HepG2 (cell line): Measurements from ENCODE around the gene SLC11A1. TPM values are rescaled to one million over a fixed set of nuclear protein-coding genes. Genes with fewer than 3 reads are reported as not detected.
A peak's percentile ranks its signal among the peaks of the same experiment; 100 is the strongest.

ENCODE experiments used
- EHMT2 ChIP-seq: fragments of 200-600 bp; sonication (generic); IDR thresholded peaks from 2 replicates; pipeline ENCODE4 v1.7.0; 2017; ENCODE audit warnings: antibody characterized with exemption, low read depth, low read length, borderline replicate concordance
- FOXC1 ChIP-seq: sonication (generic); formaldehyde crosslinking; IDR thresholded peaks from 2 replicates; pipeline ENCODE4 v1.8.0; 2022; ENCODE audit warnings: mild to moderate bottlenecking, missing genetic modification reagents, borderline replicate concordance
- HMG20A ChIP-seq: IDR thresholded peaks from 2 replicates; pipeline ENCODE4 v1.6.1; 2016; ENCODE audit warnings: borderline replicate concordance
- HMGXB3 ChIP-seq: sonication (generic); formaldehyde crosslinking; IDR thresholded peaks from 2 replicates; pipeline ENCODE4 v1.4.0; 2020; ENCODE audit warnings: missing genetic modification reagents, borderline replicate concordance
- KDM4B ChIP-seq: sonication (generic); formaldehyde crosslinking; IDR thresholded peaks from 2 replicates; pipeline ENCODE4 v1.4.0; 2020; ENCODE audit warnings: missing genetic modification reagents
- MIXL1 ChIP-seq: IDR thresholded peaks from 2 replicates; pipeline ENCODE4 v1.6.1; 2016
- MTA3 ChIP-seq: sonication (generic); formaldehyde crosslinking; IDR thresholded peaks from 2 replicates; pipeline ENCODE4 v1.4.0; 2020; ENCODE audit warnings: missing genetic modification reagents
- NBN ChIP-seq: fragments of 450-650 bp; conservative IDR thresholded peaks from 2 replicates; pipeline ENCODE4 v1.6.1; 2017
- RBM22 ChIP-seq: fragments of 200-400 bp; formaldehyde crosslinking; optimal IDR thresholded peaks from 2 replicates; pipeline ENCODE3; 2017; ENCODE audit warnings: mild to moderate bottlenecking, low read length, moderate library complexity
- SOX6 ChIP-seq, 2 experiments: fragments of 450-650 bp in 1 of 2; sonication (generic) in 1 of 2; formaldehyde crosslinking in 1 of 2; IDR thresholded peaks; 2 replicates each; pipeline versions ENCODE4 v1.4.0 to v1.6.1; 2017 to 2020; ENCODE audit warnings: antibody characterized with exemption in 1 of 2, mild to moderate bottlenecking in 1 of 2, missing genetic modification reagents in 1 of 2
- ZNF513 ChIP-seq: sonication (generic); formaldehyde crosslinking; conservative IDR thresholded peaks from 2 replicates; pipeline ENCODE4 v1.5.0; 2020; ENCODE audit warnings: missing genetic modification reagents
- ZNF546 ChIP-seq: sonication (generic); formaldehyde crosslinking; conservative IDR thresholded peaks from 2 replicates; pipeline ENCODE4 v1.8.1; 2023; ENCODE audit warnings: mild to moderate bottlenecking, missing genetic modification reagents
- ZNF646 ChIP-seq: sonication (generic); formaldehyde crosslinking; IDR thresholded peaks from 2 replicates; pipeline ENCODE4 v1.9.0; 2021; ENCODE audit warnings: mild to moderate bottlenecking, missing genetic modification reagents
- ZNF816 ChIP-seq: sonication (generic); formaldehyde crosslinking; IDR thresholded peaks from 2 replicates; pipeline ENCODE4 v1.8.0; 2022; ENCODE audit warnings: missing genetic modification reagents, mild to moderate bottlenecking, borderline replicate concordance
- polyA plus RNA-seq, 8 experiments: library from polyadenylated mRNA; depleted of rRNA in 3 of 8; stranded (reverse) in 7 of 8; unstranded in 1 of 8; fragments of >200 nt; fragmentation: Illumina TruSeq in 4 of 8; extraction: Trizol in 4 of 8; gene quantifications; 2 replicates each; pipeline versions ENCODE4 v1.2.1 to v1.2.3, GENCODE V29; 2011 to 2016; ENCODE audit warnings: low read depth in 4 of 8, missing spikeins in 1 of 8, mixed read lengths in 1 of 8; ENCODE audit not compliant: insufficient read depth in 1 of 8
- total RNA-seq, 5 experiments: library from RNA; depleted of rRNA; stranded (reverse); fragments of >200 nt; fragmentation: Illumina TruSeq; extraction: Trizol; gene quantifications; 2 replicates each; pipeline ENCODE4 v1.2.3, GENCODE V29; 2016; ENCODE audit warnings: low read depth in 1 of 5
- TF ChIP-seq, protein P1 (sequence below): sonication (generic); formaldehyde crosslinking; IDR thresholded peaks from 2 replicates; pipeline ENCODE4 v1.8.0; 2022; ENCODE audit warnings: low read depth, missing genetic modification reagents

Gene SLC11A1
- total and polyA plus RNA-seq, 2 of the 13 experiments (the other 11 are each of a cell fraction or from before 2014, with no cell fraction given): 0.33 to 2.3 TPM

- TF ChIP-seq KDM4B (CRISPR knock-in tag) (peak; percentile 60), FOXC1 (CRISPR knock-in tag) (0 out of 2 replicates have a peak, but pooled peaks have one; percentile 44), MTA3 (CRISPR knock-in tag) (no peak), EHMT2 (no peak), SOX6 (IDR thresholded peaks at IDR 0.05) (no peak), SOX6 (CRISPR knock-in tag; IDR thresholded peaks at IDR 0.05) (peak; percentile 72), MIXL1 (CRISPR knock-in tag) (peak; percentile 20; the same call in 1 of the 2 replicates), ZNF816 (0 out of 2 replicates have a peak, but pooled peaks have one; percentile 70), ZNF546 (CRISPR knock-in tag) (no peak), ZNF513 (CRISPR knock-in tag) (no peak), HMG20A (CRISPR knock-in tag) (no peak), ZNF646 (CRISPR knock-in tag) (no peak; the same call in 1 of the 2 replicates), RBM22 (peak; percentile 94), NBN (no peak), HMGXB3 (no peak; the same call in 1 of the 2 replicates)
- TF ChIP-seq, protein P1, sequence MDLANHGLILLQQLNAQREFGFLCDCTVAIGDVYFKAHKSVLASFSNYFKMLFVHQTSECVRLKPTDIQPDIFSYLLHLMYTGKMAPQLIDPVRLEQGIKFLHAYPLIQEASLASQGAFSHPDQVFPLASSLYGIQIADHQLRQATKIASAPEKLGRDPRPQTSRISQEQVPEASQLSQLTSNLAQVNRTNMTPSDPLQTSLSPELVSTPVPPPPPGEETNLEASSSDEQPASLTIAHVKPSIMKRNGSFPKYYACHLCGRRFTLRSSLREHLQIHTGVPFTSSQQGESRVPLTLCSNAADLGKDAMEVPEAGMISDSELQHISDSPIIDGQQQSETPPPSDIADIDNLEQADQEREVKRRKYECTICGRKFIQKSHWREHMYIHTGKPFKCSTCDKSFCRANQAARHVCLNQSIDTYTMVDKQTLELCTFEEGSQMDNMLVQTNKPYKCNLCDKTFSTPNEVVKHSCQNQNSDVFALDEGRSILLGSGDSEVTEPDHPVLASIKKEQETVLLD (CRISPR knock-in tag): no peak
Measured at GRCh38 chr2:218406209-218406948, 24.3 kb downstream of the SLC11A1 start (continued).
